Hepatocyte (in vitro differentiated cells): ENCODE data around the gene SKOR2. TPM values are rescaled to one million over a fixed set of nuclear protein-coding genes. Genes with fewer than 3 reads are reported as not detected.

ENCODE experiments used
- DNase-seq: peaks from one replicate; pipeline ENCODE4 v3.0.0-alpha.2; 2016; ENCODE audit warnings: low spot score
- H2AFZ ChIP-seq: fragments of 200-600 bp; sonication (generic); 2 replicates; pipeline ENCODE4 v1.6.0; 2016; ENCODE audit warnings: antibody characterized with exemption, mild to moderate bottlenecking
- H3K27ac ChIP-seq: fragments of 200-600 bp; sonication (generic); 2 replicates; pipeline ENCODE4 v1.5.1; 2016; ENCODE audit warnings: mild to moderate bottlenecking
- H3K27me3 ChIP-seq: fragments of 200-600 bp; sonication (generic); 2 replicates; pipeline ENCODE4 v1.6.1; 2016
- H3K36me3 ChIP-seq: fragments of 200-600 bp; sonication (generic); replicated peaks from 2 replicates; pipeline ENCODE4 v1.5.1; 2016; ENCODE audit warnings: low read depth; ENCODE audit not compliant: insufficient read depth
- H3K4me1 ChIP-seq: fragments of 200-600 bp; sonication (generic); 2 replicates; pipeline ENCODE4 v1.5.1; 2016; ENCODE audit warnings: mild to moderate bottlenecking, moderate library complexity; ENCODE audit not compliant: insufficient read depth
- H3K4me2 ChIP-seq: fragments of 200-600 bp; sonication (generic); 2 replicates; pipeline ENCODE4 v1.6.0; 2016
- H3K4me3 ChIP-seq: fragments of 200-600 bp; sonication (generic); 2 replicates; pipeline ENCODE4 v1.5.1; 2016; ENCODE audit warnings: mild to moderate bottlenecking
- H3K79me2 ChIP-seq: fragments of 200-600 bp; sonication (generic); 2 replicates; pipeline ENCODE4 v1.6.0; 2017; ENCODE audit warnings: mild to moderate bottlenecking
- H3K9me2 ChIP-seq: fragments of 200-600 bp; sonication (generic); replicated peaks from 2 replicates; pipeline ENCODE4 v1.6.0; 2017; ENCODE audit warnings: mild to moderate bottlenecking; ENCODE audit not compliant: insufficient read depth
- H3K9me3 ChIP-seq: fragments of 200-600 bp; sonication (generic); 2 replicates; pipeline ENCODE4 v1.5.1; 2016; ENCODE audit warnings: low read depth, mild to moderate bottlenecking
- H4K20me1 ChIP-seq: fragments of 200-600 bp; sonication (generic); 2 replicates; pipeline ENCODE4 v1.6.0; 2016; ENCODE audit warnings: mild to moderate bottlenecking; ENCODE audit not compliant: insufficient read depth, poor library complexity, severe bottlenecking
- EZH2 ChIP-seq: fragments of 200-600 bp; sonication (generic); IDR thresholded peaks from 2 replicates; pipeline ENCODE4 v1.6.1; 2016; ENCODE audit warnings: antibody characterized with exemption, mild to moderate bottlenecking, borderline replicate concordance
- EZH2phosphoT487 ChIP-seq: fragments of 200-600 bp; sonication (generic); IDR thresholded peaks from one replicate; pipeline ENCODE4 v1.6.1; 2018; ENCODE audit warnings: antibody characterized with exemption, mild to moderate bottlenecking, low read depth, moderate library complexity; ENCODE audit not compliant: unreplicated experiment, severe bottlenecking
- WGBS: methylation state at CpG from one replicate; pipeline ENCODE4 v1.1.6; 2016; ENCODE audit warnings: low lambda C conversion rate; ENCODE audit errors: missing lambda C conversion rate; 5-methylcytosine and 5-hydroxymethylcytosine counted together
- polyA plus RNA-seq: library from polyadenylated mRNA; unstranded; fragments of >200 nt; fragmentation: Nextera tagmentation; extraction: Ambion mirVana; gene quantifications from 2 replicates; pipeline ENCODE4 v1.2.1, GENCODE V29; 2016
- total RNA-seq: library from RNA; depleted of rRNA; stranded (reverse); fragments of >200 nt; gene quantifications from 2 replicates; pipeline ENCODE4 v1.2.3, GENCODE V29; 2014
- TF ChIP-seq, protein P1 (sequence below): fragments of 200-600 bp; sonication (generic); IDR thresholded peaks from 2 replicates; pipeline ENCODE4 v1.5.1; 2016; ENCODE audit warnings: antibody characterized with exemption, mild to moderate bottlenecking; ENCODE audit not compliant: poor library complexity

SKOR2 gene
- total and polyA plus RNA-seq, 2 experiments from 2014 or later = not detected

DNA sequence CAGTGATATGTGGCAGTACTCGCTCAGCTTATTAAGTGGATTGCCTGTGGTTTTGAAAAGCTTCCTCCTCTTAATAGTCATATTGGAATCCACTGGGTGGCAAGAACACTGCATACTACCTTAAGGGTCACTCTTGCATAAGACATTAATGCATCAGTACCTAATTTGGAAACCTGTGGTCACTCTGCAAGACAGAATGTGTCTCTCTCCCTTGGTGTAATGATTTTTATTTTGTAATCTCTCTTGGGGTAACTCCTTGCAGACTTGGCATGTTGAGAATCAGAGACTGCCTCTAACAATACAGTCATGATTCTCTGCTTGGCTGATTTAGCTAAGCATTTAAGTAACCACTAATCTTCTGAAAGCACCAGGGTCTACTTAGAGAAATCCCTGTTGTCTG is 42.3 kb downstream of the SKOR2 start:
- no peaks in the 10 kb centered on the region for H4K20me1 ChIP-seq
- no peaks in the 10 kb centered on the region for H3K9me3 ChIP-seq
- no peak overlapping the region for H2AFZ ChIP-seq
- H3K9me2 ChIP-seq = no peaks in the 10 kb centered on the region
- no peaks in the 10 kb centered on the region for H3K79me2 ChIP-seq
- H3K36me3 ChIP-seq = no peaks in the 10 kb centered on the region
- no peak overlapping the region for H3K27ac ChIP-seq
- H3K27me3 ChIP-seq = peaks cover 47% of the 10 kb centered on the region
- no peaks in the 10 kb centered on the region for H3K4me1 ChIP-seq
- 79% methylated on average over 1 of the region's 1 CpG for WGBS
- no peak overlapping the region for H3K4me2 ChIP-seq
- no peak for DNase-seq
- no peak overlapping the region for H3K4me3 ChIP-seq
- TF ChIP-seq, protein P1, sequence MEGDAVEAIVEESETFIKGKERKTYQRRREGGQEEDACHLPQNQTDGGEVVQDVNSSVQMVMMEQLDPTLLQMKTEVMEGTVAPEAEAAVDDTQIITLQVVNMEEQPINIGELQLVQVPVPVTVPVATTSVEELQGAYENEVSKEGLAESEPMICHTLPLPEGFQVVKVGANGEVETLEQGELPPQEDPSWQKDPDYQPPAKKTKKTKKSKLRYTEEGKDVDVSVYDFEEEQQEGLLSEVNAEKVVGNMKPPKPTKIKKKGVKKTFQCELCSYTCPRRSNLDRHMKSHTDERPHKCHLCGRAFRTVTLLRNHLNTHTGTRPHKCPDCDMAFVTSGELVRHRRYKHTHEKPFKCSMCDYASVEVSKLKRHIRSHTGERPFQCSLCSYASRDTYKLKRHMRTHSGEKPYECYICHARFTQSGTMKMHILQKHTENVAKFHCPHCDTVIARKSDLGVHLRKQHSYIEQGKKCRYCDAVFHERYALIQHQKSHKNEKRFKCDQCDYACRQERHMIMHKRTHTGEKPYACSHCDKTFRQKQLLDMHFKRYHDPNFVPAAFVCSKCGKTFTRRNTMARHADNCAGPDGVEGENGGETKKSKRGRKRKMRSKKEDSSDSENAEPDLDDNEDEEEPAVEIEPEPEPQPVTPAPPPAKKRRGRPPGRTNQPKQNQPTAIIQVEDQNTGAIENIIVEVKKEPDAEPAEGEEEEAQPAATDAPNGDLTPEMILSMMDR = no peak
- TF ChIP-seq EZH2phosphoT487 (no peak), EZH2 (no peak)

DNA sequence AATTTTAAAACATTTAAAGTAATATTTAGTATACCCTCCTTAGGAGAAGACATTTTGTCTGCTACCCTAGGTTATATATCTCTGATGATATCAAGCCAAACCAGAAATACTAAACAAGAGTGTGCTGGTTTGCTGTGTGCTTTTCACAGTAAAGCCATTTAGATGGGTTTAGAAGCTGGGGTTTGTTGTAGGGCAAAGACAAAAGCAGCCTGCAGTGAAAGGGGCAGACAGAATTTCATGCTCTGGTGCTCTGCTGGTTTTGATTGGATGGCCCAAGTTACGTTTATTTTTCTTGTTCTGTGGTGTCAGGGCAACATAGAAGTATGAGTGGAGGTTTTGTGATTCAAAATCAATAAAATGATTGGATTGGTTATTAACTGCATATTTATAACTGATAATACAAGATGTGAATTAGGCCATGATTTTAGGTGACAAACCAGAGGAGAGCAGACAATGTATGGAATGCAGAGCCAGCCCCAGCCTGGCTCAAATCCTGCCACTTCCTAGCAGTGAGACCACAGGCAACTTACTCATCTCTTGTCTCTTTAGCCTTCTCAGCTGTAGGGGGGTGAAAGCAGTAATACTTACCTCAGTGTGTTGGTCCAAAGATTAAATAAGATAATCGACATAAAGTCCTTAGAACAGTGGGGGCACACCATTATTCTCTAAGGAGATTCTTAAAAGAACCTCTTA is 44.4 kb downstream of the SKOR2 start:
- H3K79me2 ChIP-seq = no peaks in the 10 kb centered on the region
- H3K36me3 ChIP-seq = no peaks in the 10 kb centered on the region
- no peak for DNase-seq
- no peak overlapping the region for H3K4me2 ChIP-seq
- no peaks in the 10 kb centered on the region for H3K9me2 ChIP-seq
- H3K9me3 ChIP-seq = no peaks in the 10 kb centered on the region
- H3K27me3 ChIP-seq = peaks cover 34% of the 10 kb centered on the region
- H3K4me3 ChIP-seq = no peak overlapping the region
- H2AFZ ChIP-seq = no peak overlapping the region
- no peaks in the 10 kb centered on the region for H3K4me1 ChIP-seq
- 76% methylated on average over 2 of the region's 2 CpGs for WGBS
- TF ChIP-seq EZH2 = no peak
- TF ChIP-seq EZH2phosphoT487 = no peak
- TF ChIP-seq, protein P1 = no peak
- no peak overlapping the region for H3K27ac ChIP-seq
- no peaks in the 10 kb centered on the region for H4K20me1 ChIP-seq

DNA sequence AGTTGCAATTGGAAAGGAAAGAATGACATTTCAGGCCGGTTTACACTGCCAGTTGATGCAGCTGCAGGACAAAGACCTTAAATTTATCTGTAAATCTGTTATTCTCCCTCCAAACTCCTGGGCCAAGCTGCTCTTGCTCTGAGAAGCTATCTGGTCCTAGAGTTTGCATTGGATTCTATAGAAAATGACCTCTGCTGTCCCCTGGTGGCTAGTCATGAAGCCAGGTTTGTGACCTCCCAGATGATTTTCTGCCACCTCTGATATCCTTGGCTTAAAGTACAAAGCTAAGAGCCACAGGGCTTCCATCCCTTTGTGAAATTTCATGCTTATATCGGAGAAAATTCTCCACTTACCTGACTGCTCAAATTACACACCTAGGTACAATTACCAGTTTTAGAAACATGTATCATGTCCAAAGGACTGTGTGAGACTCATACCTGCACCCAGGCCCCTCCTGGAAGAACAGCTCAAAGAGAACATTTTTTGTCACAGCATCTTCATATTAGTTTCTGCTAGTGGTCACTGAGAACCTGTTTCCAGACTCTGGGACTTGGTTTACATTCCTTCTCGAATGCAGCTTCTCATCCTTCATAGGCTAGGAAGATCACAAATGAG is 46.4 kb downstream of the SKOR2 start:
- Histone ChIP-seq H3K9me3 (no peaks in the 10 kb centered on the region), H3K4me1 (no peaks in the 10 kb centered on the region), H3K27ac (no peak overlapping the region), H3K4me2 (no peak overlapping the region), H2AFZ (no peak overlapping the region), H3K79me2 (no peaks in the 10 kb centered on the region), H3K4me3 (no peak overlapping the region), H4K20me1 (no peaks in the 10 kb centered on the region), H3K27me3 (peaks cover 20% of the 10 kb centered on the region), H3K9me2 (no peaks in the 10 kb centered on the region), H3K36me3 (no peaks in the 10 kb centered on the region)
- TF ChIP-seq, protein P1 = peak; percentile 66
- TF ChIP-seq EZH2phosphoT487 = no peak
- WGBS = 40% methylated on average over 3 of the region's 3 CpGs
- DNase-seq = peak; percentile 65
